GM21619 (cell line): ENCODE measurements around the gene SCN1B.
A peak's percentile ranks its signal among the peaks of the same experiment; 100 is the strongest.
"Not testable (repeated sequence)": the region's sequence is repeated elsewhere in the genome, so short reads cannot be mapped to it uniquely, and the experiment has no call there.

ENCODE experiments used
- ATAC-seq: cut with Tn5 transposase; IDR thresholded peaks from one replicate; pipeline ENCODE4 v1.9.1; 2021; ENCODE audit not compliant: unreplicated experiment

Gene SCN1B

DNA sequence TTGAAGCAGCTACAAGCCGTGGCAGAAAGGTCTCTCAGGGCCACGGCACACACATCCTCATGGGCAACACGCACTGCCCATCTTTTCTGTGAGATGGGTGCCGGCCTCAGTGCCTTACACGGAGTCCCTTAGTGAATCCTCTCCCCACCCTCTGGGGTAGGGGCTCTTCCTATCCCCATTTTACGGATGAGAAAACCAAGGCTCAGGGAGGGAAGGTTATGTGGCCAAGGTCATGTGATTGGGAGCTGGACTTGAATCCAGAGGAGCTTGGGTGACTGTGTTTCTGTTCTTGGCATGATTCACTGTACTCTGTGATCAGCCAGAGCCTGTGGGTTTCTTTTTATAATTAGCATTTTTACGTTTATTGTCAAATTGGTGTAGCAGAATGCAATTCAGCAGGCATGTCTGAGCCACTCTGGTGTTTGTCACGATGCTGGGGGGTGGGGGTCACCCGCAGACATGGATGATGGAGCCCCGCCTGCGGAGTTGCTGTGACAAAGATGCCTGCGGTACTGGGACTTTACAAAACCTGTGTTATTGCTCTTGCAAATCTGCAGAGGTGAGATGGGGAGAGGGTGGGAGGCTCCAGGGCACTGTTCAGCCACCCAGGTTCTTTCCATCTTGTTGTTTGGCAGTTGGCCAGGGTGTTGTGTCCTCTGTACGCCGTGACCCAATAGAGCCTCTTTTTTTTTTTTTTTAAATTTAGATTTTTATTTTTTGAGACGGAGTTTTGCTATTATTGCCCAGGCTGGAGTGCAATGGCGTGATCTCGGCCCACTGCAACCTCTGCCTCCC lies 4.5 kb downstream of the SCN1B start:
- no peak for ATAC-seq

DNA sequence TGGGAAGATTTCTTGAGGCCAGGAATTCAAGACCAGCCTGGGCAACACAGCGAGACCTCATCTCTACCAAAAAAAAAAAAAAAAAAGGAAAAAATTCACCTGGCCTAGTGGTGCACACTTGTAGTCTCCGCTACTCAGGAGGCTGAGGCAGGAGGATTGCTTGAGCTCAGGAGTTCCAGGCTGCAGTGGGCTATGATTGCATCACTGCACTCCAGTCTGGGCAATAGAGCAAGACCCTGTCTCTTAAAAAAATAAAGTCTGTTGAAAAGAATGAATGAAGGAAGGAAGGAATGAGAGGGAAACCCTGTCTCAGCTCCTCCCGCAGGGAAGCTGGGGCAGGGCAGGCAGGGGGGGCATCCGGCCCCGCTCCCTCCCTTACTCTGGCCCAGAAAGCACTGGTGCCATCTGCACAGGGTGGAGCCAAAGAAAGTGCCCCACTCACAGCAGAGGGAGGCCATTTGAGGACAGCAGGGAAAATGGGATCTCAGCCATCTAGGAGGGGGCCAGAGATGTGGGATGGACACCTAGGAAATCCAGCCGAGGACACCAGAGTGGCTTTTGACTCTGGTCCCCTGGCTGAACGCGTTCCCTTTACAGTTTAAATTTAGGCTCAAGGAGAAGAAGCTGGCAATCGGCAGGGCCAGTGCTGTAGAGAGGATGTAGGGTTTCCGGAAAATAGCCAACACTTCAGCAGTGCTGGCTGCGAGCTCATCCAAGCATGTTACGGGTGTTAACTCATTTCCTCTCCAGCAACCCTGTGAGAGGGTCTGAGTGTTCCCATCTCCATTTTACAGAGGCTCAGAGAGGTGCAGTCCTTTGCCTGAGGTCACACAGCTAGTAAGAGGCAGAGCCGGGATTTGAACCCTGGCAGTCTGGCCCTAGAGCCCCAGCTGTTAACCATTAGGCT lies 7.7 kb downstream of the SCN1B start:
- ATAC-seq: no peak

DNA sequence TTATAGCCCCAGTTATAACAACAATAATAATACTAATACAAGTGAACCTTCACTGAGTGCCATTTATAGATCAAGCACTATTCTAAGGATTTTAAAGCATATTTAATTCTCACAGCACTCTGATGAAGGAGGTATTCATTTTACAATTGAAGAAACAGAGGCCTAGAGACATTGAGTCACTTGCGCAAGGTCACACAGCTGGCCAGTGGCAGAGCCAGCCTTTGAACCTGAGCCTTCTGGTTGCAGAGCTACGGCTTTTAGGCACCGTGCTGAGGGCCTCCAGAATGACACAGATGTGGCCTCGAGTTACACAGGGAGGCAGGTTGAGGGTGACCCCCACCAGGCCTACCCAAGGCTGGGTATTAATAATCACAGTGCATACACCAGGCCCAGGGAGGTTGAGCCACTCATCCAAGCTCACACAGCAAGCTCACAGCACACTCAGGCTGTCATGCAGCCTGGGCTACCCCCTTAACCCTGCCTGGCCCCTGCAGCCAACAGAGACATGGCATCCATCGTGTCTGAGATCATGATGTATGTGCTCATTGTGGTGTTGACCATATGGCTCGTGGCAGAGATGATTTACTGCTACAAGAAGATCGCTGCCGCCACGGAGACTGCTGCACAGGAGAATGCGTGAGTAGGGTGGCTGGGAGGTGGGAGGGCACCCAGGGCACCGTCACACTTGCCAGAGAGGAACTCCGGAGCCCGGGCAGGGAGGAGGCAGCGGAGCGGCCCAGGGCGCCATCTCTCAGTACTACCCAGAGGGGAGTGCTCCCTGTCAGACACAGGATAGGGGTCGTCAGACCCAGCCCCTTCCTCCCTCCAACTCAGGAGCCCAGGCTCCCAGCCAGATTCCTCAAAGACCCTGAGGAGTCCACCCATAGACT lies 8.6 kb downstream of the SCN1B start:
- no peak for ATAC-seq

DNA sequence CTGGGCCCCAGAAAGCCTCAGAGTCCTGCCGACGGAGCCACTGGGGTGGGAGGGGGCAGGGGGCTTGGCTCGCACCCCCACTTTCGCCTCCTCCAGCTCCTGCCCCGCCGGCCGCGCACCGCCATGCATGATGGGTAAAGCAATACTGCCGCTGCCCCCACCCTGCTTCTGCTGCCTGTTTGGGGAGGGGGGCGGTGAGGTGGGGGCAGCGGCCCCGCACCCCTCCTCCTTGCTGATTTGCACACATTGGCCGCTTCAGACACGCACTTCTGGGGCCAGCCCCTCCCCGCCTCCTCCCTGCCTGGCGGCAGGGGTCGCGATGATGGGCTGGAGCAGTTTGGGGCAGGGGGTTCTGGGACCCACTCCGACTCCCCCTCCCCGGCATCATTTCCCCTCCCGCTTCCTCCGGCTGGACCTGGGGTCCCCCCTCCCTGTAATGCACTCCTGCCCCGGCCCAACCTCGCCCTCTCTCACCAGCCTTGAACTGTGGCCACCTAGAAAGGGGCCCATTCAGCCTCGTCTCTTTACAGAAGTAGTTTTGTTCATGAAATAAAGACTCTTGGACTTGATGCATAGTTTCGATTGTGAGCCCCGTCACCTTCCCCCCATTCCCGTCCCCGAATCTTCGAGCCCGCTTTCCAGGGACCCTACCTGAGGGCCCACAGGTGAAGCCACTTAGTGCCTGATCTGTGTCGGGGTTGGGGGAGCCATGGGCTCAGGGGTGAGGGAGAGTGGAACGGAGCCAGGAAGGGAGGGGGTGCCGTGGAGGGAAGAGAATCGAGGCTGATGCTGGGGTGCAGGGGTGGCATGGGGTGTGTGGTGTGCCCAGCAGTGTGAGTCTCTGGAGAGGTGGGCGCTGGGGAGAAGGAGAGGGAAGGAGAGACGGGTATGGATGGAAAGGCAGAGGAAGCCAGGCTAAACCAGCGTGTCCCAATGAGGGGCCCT lies 9.9 kb downstream of the SCN1B start:
- ATAC-seq: no peak

DNA sequence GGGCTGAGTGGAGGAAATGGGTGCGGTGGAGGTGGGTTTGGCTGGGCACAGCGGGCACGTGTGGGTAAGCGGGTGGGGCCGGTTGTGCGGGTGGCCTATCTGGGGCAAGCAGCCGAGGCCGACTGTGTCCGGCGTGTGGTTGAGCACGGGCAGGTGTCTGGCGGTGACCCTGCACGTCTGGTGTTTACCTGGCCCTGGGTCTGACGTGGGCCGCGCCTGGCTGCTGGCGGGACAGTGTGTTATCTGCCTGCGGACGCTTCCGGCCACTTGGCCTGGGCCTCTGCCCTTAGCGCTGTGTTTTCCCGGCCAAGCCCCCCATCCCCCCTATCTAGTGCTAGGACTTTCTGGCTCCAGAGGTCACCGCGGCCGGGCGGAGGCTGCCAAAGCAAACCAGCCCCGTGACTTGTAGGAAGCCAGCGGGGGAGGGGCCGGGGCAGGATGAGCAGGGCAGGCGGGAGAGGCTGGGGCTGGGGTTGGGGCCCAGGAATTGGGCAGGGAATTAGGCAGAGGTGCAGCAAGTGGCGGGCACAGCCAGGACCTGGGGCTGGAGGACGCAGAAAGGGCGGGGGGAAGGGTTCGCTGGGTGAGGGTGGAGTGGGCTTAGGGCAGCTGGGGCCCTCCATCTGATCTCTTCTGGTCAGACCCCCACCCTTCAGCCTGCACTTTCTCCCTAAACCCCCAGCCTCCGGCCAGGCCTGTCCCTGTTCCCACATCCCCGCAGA lies 10.7 kb downstream of the SCN1B start:
- ATAC-seq: no peak

DNA sequence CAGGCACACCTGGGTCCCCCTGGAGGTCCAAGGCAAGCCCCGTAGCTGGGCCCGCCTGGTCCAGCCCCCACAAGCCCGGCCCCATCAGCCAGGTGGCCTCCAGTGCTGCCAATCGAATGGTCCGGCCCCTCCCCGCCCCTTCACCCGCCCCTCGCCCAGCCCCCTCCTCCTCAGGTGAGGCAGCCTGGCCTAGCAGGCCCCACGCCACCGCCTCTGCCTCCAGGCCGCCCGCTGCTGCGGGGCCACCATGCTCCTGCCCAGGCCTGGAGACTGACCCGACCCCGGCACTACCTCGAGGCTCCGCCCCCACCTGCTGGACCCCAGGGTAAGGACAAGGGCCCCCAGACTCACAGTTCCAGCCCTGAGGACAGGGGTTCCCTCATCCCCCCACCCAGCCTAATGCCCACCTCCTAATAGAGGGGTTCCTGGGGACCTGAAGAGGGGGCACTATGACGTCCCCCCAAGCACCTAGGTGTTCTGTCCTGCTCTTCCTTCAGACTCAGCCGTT lies 11.3 kb downstream of the SCN1B start, which contains the start of gene HPN:
Gene HPN (plus strand): TSS at position 174 of the 508 bp plus-strand sequence. CDS start 786 bp downstream, outside the sequence.
- no peak for ATAC-seq

DNA sequence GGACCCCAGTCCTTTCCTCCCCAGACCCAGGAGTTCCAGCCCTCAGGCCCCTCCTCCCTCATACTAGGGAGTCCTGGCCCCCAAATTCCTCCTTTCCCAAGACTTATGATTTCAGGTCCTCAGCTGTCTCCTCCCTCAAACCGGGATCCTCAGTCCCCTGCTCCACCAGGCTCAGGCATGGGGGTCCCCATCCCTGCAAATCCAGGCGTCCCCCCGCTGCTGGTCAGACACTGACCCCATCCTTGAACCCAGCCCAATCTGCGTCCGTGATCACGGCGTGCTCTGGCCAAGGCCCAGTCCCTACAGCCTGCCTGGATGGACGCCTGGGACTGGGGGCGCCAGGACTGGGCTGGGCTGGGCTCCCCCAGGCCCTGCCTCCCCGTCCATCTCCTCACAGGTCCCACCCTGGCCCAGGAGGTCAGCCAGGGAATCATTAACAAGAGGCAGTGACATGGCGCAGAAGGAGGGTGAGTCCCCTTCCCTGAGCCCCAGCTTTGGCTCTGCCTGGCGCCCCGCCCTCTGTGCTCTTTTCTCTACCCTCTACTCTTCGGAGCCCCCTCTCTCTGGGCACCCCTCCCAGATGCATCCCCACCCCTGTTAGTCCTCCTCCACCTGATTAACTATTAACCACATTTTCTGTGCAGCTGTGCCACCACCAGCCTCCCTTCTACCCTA lies 11.9 kb downstream of the SCN1B start:
- ATAC-seq: no peak

DNA sequence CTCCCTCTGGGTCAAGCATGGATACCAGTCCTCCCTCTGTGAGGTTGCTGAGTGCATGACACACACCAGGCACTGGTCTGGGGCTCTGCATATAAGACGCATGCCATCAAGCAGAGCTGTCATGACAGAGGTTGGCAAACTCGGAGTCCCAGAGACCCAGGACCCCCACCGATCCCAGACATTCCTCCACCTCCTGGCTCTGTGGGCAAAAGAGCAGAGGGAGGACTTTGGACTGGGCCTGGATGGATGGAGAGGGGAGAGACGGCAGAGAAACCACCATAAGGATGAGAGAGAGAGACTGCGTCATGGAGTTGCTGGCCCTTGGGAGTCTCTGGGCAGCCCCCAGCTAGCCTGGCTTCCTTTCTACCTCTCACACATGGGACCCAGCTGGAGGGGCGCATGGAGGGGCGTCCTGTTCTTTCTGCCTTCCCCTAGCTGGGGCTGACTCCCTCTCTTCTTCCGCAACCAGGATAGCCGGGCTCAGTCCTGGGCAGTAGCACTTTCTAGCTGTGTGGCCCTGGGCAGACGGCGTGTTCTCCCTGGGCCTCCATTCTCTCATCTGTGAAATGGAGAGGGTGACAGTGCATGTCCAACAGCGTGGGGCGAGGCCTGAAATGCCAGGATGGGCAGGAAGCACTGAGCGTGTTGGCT lies 12.8 kb downstream of the SCN1B start:
- ATAC-seq: no peak

DNA sequence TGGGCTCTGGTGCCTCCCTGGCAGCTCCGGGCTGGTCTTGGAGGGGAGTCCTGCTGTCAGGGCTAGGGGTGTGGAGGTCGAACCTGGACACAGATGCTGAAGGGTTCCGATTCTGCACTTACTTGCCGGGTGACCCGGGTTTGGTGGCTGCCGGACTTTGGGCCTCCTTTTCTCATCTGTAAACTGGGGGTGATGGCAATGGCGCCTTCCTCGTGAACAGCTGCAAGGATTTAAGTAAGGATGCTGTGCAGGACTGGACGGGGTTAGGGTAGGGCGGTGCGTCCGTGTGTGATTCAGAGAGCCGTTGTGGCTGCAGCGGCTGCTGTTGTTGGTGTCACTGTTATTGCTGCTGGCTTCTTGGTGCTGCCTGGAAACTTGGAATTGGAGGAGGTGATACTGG lies 13.6 kb downstream of the SCN1B start:
- no peak for ATAC-seq

DNA sequence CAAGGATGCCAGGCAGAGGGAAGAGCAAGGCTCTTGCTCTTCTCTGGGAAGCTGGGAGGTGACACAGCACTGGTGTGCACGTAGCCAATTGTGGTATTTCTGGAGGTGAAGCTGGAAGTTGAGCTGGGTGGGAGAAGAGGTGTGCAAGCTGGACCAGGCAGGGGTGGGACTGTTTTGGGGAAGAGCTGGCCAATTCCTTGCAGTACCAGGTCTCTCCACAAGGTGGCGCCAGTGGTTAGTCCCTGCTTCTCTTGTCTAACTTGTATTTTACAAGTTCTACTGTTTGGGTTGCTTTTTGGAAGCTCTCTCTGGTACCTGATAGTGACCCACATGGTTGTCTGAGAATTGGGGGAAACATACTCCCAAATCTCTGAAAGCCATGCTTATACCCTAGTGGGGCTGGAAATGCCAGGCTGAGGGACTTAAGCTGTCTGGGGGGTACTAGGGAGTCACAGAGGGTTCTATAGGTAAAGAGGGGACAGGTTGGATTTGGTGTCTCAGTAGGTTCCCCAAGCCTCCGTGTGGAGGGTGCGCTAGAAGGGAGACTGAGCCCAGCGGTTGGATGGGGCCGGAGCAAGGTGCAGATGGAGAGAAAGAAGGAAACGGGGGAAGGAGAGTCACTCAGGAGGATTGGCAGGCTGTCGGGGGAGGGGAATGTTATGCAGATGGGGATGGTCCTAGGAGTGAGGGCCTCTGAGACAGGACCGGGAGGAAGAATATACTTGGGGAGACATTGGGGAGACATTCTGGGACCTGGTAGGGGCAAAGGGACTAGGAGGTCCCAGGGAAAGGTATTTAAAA lies 14.2 kb downstream of the SCN1B start:
- no peak for ATAC-seq

DNA sequence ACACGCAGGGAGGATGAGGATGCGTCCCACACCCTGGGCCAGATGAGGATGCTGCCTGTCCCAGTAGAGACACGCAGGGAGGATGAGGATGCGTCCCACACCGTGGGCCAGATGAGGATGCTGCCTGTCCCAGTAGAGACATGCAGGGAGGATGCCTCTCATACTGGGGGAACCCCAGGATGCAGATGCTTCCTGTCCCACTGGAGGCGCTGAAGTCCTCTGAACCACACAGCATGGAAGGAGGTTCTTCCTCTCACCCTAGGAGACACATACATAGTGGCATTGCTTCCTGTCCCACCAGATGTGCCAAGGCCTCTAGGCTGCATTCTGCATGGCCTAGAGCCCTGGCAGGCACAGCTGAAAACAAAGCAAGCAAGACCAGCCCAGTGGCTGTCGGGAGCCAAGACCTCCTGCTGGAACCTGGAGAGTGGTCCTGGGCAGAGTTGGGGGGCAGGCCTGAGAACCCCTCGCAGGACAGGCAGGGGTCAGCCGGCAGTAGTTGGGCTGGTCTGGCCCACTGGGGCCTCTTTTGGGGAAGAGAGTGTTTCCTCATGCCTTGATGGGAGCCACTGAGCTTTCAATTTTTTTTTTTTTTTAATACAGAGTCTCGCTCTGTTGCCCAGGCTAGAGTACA lies 15.5 kb downstream of the SCN1B start:
- peak; percentile 76 for ATAC-seq

DNA sequence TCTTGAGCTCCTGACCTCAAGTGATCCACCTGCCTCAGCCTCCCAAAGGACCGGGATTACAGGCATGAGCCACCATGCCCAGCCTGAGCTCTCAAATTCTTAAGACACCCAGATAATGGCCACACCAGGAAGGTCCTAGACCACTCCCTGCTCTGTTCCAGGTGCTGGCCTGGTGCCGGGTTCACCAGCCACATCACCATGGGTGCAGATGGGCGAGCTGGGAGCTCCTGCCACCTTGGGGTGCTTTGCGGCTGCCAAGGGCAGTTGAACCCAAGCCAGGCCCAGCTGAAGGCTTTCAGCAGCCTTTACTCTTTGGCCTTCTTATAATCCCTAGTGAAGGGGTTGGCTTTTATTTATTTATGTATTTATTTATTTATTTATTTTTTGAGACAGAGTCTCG lies 16.2 kb downstream of the SCN1B start:
- ATAC-seq: no peak

DNA sequence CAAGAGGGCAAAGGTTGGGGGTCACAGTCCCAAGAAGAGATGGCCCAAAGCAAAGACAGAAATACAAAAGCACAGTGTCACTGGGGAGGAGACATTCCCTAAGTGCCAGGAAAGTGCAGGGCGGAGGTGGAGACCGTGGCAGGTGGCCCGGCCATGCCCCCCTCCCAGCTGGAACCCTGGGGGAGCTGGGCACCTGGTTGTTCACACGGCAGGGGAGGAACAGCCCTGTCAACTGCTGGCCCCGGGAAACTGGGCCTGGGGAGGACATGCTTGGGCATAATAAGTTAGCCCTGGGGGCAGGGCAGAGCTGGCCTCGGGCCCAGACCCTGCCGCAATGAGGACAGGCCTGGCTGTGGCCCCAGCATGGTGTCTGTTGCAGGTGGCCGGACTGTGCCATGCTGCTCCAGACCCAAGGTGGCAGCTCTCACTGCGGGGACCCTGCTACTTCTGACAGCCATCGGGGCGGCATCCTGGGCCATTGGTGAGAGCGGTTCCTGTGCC lies 18.7 kb downstream of the SCN1B start:
- ATAC-seq: no peak

DNA sequence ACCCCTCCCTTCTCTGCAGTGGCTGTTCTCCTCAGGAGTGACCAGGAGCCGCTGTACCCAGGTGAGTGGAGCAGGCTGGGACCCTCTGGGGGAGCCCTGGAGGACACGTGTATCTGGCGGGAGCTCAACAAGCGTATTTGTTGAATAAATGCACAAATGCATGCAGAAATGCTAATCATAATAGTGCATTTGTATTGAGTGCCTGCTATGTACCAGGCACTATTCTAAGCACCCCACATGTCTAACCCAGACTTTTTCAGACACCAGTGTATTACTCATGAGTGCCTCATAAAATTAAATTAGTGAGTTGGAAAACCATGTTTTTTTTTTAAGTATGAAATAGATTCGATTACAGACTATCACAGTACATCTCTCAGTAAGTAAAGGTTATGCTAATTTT lies 19.2 kb downstream of the SCN1B start:
- no peak for ATAC-seq

DNA sequence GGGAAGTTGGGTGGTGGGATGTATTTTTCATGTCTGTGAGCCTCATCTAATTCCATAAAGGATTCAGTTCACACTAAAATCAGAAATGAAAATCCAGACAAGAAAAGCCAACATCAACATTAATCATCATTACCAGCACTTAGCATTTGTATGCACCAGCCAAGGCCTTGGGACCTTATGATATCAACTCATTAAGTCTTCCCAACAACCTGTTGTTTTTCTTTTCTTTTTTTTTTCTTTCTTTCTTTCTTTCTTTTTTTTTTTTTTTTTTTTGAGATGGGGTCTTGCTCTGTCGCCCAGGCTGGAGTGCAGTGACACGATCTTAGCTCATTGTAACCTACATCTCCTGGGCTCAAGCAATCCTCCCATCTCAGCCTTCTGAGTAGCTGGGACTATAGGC lies 20.4 kb downstream of the SCN1B start:
- not testable (repeated sequence) for ATAC-seq

DNA sequence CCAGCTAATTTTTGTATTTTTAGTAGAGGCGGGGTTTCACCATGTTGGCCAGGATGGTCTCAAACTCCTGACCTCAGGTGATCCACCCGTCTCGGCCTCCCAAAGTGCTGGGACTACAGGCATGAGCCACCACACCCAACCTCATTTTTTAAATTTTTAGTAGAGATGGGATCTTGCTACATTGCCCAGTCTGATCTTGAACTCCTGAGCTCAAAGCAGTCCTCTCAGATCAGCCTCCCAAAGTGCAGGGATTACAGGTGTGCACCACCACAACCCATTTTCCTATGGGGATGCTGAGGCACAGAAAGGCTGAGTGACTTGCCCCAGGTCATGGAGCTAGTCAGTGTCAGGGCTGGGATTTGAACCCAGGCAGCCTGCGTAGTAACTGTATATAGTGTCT lies 21.0 kb downstream of the SCN1B start:
- ATAC-seq: not testable (repeated sequence)

DNA sequence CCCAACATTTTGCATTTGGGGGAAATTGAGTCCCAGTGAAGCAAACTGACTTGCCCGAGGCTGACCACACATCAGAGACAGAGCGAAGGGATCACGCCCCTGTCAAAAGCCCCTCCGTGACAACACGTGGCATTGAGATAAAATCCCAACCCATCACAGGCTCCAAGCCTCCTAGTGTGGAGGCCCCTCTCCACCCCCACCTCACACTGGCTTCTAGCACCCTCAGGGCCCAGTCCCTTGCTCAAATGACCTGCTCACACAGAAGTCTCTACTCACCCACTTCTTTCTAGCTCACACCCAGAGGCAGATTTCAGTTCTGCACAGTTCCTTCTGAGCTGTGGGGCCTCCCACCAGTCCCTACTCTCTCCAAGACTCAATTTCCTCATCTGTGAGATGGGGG lies 21.5 kb downstream of the SCN1B start:
- no peak for ATAC-seq
